Stimulated activated CD8-positive, alpha-beta memory T cell treated with anti-CD3 and anti-CD28 coated beads, Interleukin-12 subunit alpha, Interleukin-12 subunit beta, amount 100 ng/mL, for 24 hours (primary cell): ENCODE data around the gene ZNF333.
"Not testable (repeated sequence)": the region's sequence is repeated elsewhere in the genome, so short reads cannot be mapped to it uniquely, and the experiment has no call there.

Experiments used
- DNase-seq: peaks from one replicate; pipeline ENCODE4 v3.0.0-alpha.2; 2020; ENCODE audit errors: extremely low read depth

Gene ZNF333

DNA sequence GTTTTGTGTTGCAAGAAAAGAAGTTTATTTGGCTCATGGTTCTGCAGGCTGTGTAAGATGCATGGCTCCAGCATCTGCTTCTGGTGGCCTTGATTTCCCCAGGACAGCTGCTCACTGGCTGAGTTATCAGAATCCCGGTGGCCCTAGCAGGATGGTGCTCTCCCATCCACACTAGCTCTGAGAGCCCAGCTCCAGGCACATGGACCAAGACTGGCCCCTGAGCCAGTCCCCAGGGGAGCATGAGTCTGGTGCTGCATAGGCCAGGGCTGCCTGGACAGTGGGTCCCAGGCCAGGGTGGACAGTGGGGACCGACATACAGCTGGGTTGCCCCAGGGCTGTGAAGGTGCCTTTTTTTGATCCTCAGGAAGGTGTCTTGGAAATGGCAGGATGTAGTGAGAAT is 78.2 kb downstream of the ZNF333 start:
- no peak for DNase-seq

DNA sequence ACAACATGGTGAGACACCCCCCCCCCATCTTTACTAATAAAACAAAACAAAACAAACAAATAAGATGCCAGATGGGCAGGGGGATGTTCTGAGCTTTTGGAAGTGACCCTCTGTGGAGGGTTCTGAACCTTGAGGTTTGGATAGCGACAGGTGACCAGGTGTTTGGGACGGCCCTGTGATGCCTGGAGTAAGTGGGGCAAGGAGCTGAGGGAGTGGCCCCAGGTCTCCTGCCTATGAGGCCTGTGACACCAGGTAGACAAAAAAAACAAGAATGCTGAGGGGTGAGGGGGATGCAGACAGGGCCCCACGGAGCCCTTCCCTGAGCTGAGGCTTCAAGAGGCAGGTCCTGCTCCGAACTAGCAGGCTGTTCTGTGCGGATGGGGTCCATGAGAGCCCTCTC is 79.4 kb downstream of the ZNF333 start:
- DNase-seq: no peak

DNA sequence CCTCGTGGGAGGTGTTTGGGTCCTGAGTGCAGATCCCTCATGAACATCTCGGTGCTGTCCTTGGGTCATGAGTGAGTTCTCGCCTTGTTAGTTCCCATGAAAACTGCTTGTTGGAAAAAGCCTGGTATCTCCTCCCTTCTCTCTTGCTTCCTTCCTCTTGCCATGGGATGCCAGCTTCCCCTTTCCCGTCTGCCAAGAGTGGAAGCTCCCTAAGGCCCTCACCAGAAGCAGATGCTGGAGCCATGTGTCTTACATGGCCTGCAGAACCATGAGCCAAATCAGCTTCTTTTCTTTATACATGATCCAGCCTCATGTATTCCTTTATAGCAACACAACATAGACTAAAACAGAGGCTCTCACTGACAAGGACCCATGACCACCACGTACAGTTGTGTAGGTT is 80.3 kb downstream of the ZNF333 start:
- DNase-seq: no peak

DNA sequence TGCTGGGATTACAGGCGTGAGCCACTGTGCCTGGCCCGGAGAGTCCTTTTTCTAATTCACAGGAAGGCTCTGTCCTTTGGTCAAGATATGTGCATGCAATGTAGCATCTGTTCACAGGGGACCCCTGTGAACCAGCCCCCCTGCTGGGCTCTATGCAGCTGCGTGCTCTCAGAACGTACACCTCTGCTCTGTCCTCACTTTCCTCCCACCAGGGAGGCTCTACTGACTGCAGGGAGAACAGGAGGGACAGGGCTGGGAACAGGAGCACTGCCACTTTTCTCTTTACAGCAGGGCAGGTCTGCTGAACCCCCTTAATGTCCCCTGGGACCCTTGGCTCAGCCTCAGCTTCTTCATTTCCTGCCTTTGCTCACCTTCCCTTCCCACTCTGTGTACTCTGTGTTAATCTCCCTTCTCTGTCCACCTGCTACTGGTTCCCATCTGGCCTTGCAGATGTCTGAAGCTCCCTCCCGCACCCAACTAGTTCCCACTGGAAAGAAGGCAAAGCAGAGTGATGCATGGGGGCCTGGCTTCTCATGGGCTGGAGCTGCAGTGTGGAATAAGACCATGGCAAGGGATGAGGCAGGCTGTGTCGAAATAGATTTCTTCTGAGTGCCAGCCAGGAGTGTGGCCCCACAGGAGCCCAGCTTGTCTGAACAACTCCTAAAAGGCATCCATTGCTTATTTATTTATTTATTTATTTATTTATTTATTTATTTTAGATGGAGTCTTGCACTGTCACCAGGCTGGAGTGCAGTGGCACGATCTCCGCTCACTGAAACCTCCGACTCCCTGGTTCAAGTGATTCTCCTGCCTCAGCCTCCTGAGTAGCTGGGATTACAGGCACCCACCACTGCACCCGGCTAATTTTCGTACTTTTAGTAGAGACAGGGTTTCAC is 81.3 kb downstream of the ZNF333 start:
- no peak for DNase-seq

DNA sequence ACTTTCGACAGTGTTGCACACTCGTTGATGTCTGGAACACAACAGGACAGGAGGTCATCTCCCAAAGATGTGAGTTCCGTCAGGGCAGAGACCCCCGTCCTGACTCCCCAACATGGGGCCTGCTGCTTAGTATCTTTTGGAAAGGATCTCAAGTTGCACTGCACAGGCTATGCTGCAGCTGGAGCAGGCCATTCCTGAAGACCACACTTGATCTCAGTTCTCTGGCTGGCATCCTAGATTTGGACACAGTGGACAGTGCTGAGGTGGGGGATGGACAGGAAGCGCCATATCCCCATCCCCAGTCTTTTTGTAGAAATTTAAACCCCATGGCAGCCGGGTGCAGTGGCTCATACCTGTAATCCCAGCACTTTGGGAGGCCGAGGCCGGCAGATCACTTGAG is 82.6 kb downstream of the ZNF333 start:
- DNase-seq: no peak

DNA sequence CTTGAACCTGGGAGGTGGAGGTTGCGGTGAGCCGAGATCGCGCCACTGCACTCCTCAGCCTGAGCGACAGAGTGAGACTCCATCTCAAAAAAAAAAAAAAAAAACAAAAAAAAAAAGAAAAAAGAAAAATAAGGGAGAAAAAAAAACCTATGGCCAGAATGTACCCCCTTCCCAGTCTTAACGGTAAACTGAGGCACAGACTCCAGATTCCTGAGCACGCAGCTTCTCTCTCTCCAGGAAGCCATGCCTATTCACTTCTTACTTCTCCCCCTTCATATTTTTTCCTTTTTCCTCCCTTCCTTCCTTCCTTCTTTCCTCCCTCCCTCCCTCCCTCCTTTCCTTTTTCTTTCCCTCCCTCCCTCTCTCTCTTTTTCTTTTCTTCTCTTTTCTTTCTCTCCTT is 83.1 kb downstream of the ZNF333 start:
- DNase-seq: no peak

DNA sequence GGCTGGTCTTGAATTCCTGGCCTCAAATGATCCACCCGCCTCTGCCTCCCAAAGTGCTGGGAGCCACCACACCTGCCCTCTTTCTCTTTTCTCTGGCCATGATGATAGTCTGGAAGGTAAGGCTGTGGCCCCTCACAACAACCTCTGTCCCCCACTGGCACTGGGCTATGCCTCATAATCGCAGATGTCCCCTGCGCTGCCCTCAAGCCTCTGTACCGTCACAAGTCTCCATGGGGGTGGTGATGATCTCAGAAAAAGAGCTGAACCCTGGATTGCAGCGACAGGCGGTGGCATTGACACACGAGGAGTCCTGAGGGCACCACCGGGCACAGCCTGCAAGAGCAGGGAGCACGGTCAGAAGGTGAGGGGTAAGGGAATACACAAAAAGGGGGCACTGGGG is 83.9 kb downstream of the ZNF333 start:
- not testable (repeated sequence) for DNase-seq

DNA sequence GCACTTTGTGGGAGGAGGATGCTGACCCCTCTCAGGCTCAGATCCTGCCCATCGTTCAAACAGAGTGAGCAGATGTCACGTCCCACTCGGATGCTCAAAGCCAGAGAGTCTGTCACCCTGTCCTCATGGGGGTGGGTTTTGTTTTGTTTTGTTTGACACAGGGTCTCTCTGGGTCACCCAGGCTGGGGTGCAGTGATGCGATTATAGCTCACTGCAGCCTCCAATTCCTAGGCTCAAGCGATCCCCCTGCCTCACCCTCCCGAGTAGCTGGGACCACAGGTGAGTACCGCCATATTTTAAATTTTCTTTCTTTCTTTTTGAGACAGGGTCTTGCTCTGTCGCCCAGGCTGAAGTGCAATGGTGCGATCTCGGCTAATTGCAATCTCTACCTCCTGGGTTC is 84.5 kb downstream of the ZNF333 start:
- DNase-seq: no peak

DNA sequence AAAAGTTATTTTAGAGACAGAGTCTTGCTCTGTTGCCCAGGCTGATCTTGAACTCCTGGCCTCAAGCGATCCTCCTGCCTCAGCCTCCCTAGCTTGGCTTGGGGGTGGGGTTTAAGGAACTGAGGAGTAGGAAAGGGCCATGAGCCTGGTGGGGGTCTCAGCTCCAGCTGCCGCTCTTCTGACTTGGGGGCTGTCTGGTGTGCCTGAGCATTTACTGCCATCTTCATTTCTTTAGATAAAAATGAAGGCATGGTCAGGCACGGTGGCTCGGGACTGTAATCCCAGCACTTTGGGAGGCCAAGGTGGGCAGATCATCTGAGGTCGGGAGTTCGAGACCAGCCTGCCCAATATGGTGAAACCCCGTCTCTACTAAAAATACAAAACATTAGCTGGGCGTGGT is 85.5 kb downstream of the ZNF333 start:
- DNase-seq: not testable (repeated sequence)

DNA sequence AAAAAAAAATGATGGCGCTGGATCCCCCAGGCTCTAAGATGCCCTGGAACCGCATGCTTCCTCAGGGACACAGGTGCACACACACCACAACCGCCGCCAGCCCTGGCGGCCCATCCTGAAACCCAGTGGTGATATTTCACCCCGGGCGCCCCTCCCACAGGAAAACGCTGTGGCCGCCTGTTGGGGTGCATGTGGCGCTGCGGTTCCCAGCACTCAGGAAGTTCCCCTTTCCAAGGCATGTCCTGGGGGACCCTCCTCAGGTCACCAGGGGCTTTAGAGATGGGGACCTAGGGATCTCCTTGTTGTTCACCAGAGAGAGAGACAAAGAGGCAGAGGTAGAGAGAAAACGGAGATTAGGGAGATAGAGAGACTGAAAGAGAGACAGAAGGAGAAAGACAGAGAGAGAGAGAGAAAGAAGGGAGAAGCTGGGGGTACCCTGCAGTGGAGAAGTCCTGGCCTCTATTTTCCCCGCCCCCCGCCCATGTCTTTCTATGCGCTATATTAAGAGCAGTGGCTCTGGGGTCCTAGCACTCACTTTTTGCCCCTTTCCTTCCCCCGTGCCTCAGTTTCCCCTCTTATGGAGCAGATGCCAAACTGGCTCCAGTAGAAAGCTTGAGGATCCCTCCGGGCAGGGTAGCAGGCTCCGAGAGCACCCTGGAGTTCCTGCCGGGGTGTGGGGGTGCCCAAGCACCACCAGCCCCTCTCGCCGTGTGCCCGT is 86.2 kb downstream of the ZNF333 start:
- DNase-seq: no peak

DNA sequence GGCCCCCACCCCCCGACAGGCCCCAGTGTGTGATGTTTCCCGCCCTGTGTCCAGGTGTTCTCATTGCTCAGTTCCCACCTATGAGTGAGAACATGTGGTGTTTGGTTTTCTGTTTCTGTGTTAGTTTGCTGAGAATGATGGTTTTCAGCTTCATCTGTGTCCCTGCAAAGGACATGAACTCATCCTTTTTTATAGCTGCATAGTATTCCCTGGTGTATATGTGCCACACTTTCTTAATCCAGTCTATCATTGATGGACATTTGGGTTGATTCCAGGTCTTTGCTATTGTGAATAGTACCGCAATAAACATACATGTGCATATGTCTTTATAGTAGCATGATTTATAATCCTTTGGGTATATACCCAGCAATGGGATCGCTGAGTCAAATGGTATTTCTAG is 87.8 kb downstream of the ZNF333 start:
- DNase-seq: not testable (repeated sequence)

DNA sequence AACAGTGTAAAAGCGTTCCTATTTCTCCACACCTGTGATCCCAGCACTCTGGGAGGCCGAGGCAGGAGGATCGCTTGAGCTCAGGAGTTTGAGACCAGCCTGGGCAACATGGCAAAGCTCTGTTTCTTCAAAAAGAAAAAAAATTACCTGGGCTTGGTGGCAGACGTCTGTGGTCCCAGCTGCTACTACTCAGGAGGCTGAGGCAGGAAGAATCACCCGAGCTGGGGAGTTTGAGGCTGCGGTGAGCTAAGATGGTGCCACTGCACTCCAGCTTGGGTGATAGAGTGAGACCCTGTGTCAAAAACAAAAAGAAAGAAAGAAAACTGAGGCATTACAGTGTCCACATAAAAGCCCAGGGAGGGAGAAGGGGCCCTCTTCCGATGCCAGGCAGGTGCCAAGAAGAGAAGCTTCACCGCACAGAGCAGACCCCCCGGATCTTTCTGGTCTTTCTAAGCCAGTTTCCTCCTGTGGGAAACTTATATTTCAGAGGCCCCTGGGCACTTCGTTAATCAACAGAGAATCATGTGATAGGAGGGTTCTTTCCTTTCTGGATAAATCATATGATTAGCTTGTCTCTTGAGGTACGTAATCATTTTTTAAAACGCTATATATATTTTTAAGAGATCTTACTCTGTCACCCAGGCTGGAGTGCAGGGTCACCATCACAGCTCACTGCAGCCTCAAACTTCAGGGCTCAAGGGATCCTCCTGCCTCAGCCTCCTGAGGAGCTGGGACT is 88.4 kb downstream of the ZNF333 start, which contains the start of gene ADGRE2:
TSS of gene ADGRE2 (minus strand) at position 451 of the 736 bp plus-strand sequence. CDS start 1,804 bp downstream, outside the sequence.
- DNase-seq: not testable (repeated sequence)

DNA sequence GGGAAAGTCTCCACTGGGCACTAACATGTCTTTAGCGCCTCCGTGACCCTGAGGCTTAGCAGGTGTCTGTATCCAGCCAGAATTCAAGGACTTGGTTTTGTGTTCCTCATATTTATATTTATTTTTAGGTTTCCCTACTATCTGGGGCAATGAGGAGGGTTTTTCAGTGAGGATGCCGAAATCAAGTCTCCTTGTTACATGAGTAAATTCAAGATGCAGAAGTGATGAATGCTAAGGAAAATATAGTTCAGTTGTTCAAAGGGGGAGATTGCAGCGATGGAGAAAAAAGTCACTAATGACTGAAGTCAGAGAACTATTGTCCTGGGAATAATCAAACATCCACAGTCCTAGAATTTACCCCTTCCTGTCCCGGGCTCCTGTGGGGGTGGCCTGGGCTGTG is 89.3 kb downstream of the ZNF333 start:
- no peak for DNase-seq

DNA sequence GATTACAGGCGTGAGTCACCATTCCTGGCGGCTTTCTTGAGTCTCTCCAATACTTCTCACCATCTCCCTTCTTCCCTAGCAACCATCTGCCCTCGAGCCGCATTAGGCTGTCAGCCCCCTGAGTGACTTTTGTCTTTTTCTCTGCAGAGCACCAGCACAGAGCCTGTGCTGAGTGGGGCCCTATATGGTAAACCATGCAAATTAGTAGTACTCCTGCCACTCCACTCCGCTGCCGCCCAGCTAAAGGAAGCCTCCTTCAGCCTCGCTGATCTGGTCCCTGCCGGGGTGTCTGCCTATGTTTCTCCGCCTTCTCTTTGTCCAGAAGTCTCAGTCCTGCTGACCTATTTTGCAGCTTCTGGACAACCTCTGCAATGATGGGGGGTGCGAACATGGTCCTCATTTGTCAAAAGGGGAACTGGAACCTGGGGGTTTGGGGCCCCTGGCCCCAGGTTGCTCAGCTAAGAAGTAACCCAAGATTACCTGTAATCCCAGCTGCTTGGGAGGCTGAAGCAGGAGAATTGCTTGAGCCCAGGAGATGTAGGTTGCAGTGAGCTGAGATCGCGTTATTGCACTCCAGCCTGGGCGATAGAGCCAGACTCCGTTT is 90.9 kb downstream of the ZNF333 start:
- not testable (repeated sequence) for DNase-seq

DNA sequence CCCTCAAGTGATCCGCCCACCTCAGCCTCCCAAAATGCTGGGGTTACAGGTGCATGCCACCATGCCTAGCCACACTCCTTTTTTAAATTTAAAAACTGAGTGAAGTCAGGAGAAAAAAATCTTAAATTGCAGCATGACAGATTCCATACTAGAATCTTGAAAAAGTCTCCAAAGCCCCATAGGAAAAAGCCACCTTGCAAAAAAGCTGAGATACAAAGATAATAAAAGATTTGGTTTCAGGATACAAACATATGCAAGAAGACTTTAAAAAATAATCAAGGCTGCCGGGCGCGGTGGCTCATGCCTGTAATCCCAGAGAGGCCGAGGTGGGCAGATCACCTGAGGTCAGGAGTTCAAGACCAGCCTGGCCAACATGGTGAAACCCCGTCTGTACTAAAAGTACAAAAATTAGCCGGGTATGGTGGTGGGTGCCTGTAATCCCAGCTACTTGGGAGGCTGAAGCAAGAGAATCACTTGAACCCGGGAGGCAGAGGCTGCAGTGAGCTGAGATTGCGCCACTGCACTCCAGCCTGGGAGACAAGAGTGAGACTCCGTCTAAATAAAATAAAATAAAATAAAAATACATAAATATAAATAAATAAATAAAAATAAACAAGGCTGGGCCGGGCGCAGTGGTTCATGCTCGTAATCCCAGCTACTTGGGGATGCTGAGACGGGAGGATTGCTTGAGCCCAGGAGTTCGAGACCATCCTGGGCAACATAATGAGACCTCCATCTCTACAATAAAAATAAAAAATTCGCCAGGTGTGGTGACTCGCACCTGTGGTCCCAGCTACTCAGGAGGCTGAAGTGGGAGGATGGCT is 92.1 kb downstream of the ZNF333 start:
- DNase-seq: not testable (repeated sequence)

DNA sequence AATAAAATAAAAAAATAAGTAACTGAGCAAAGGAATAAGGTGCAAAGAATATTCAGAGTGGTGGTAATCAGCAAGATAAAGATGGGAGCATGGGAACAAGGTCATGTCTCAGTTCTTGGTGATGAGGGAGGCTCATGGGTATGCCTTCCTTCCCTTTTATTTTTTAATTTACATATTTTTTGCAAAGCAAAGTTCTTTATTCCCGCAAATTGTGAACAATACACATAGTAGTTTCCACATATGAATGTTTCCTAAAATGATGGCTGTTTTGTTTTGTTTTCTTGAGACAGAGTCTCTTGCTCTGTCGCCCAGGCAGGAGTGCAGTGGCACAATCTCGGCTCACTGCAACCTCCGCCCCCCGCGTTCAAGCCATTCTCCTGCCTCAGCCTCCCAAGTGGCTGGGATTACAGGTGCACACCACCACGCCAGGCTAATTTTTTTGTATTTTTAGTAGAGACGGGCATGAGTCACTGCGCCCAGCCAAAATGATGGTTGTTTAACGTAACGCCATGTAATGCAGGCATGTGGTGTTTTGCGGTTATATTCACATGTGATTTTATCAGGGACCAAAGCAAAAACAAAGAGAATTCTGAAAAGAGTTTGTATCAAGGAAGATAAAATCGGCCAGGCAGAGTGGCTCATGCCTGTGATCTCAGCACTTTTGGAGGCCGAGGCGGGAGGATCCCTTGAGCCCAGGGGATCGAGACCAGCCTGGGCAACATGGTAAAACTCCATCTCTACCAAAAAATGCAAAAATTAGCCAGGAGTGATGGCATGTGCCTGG is 93.0 kb downstream of the ZNF333 start:
- no peak for DNase-seq
